ENCODE results near the gene NT5E. TPM values are rescaled to one million over a fixed set of nuclear protein-coding genes. Genes with fewer than 3 reads are reported as not detected.
"Not testable (repeated sequence)": the region's sequence is repeated elsewhere in the genome, so short reads cannot be mapped to it uniquely, and the experiment has no call there.

Gene NT5E
- polyA plus RNA-seq, 1 of the 3 experiments (the other 2 are of a cell fraction), result 443 TPM

- peaks cover 38% of the 10 kb centered on the region for H3F3A ChIP-seq (replicated peaks; ENCODE audit: insufficient read depth)
- DNase-seq; POLR2A ChIA-PET; H3K27me3 ChIP-seq (ENCODE audit: insufficient read depth); H3K79me2 ChIP-seq (ENCODE audit: insufficient read depth); H4K20me1 ChIP-seq (ENCODE audit: insufficient read depth); H2AFZ ChIP-seq (ENCODE audit: low read depth); H3K9me3 ChIP-seq; H3K36me3 ChIP-seq (replicated peaks in 1 of 2; ENCODE audit: control insufficient read depth in 1 of 2, insufficient read depth in 2 of 2, low read length in 1 of 2); H3K9me2 ChIP-seq: not testable (repeated sequence)
- peak overlapping the region; percentile 61 for H3K4me2 ChIP-seq
- peak overlapping the region; percentile 92 to 98; a peak in 3 of 4 replicates for H3K27ac ChIP-seq (ENCODE audit: low read depth in 2 of 2, low read length in 1 of 2)
- peaks cover 11 to 51% of the 10 kb centered on the region in 2 experiments for H3K4me1 ChIP-seq (ENCODE audit: control insufficient read depth in 1 of 2, insufficient read depth in 2 of 2, low read depth in 1 of 2, low read length in 1 of 2)
- peak overlapping the region; percentile 80 for H3K9ac ChIP-seq
- TF ChIP-seq GABPA (IDR thresholded peaks at IDR 0.05; ENCODE audit: low read depth), result 0 out of 2 replicates have a peak, but pooled peaks have one; percentile 5
- WGBS (ENCODE audit: low lambda C conversion rate), result 29% methylated on average over 4 of the region's 4 CpGs
- CTCF ChIA-PET, result interaction anchor here (0.9 to 1.7 kb wide), 3 partner anchors 45 to 81 kb away, joined by 3 to 6 read pairs (median 4); partner anchors contain the start of gene NT5E
- peak overlapping the region; percentile 6 to 56; a peak in 3 of 4 replicates for H3K4me3 ChIP-seq (ENCODE audit: low read depth in 2 of 2, low read length in 1 of 2)
Observed at GRCh38 chr6:85404016-85404563, 45.8 kb upstream of the NT5E start.

- Histone ChIP-seq H3F3A (replicated peaks; ENCODE audit: insufficient read depth) (peaks cover 38% of the 10 kb centered on the region), H3K9me3 (no peaks in the 10 kb centered on the region), H3K9ac (peak overlapping the region; percentile 80), H3K4me3 (ENCODE audit: low read depth in 2 of 2, low read length in 1 of 2) (peak overlapping the region; percentile 6 to 56; a peak in 3 of 4 replicates), H2AFZ (ENCODE audit: low read depth) (no peak overlapping the region), H4K20me1 (ENCODE audit: insufficient read depth) (no peaks in the 10 kb centered on the region), H3K4me2 (peak overlapping the region; percentile 61), H3K27me3 (ENCODE audit: insufficient read depth) (no peaks in the 10 kb centered on the region), H3K36me3 (replicated peaks in 1 of 2; ENCODE audit: control insufficient read depth in 1 of 2, insufficient read depth in 2 of 2, low read length in 1 of 2) (no peaks in the 10 kb centered on the region), H3K27ac (ENCODE audit: low read depth in 2 of 2, low read length in 1 of 2) (peak overlapping the region; percentile 92 to 98), H3K9me2 (no peaks in the 10 kb centered on the region), H3K4me1 (ENCODE audit: control insufficient read depth in 1 of 2, insufficient read depth in 2 of 2, low read depth in 1 of 2, low read length in 1 of 2) (peaks cover 11 to 51% of the 10 kb centered on the region in 2 experiments), H3K79me2 (ENCODE audit: insufficient read depth) (no peaks in the 10 kb centered on the region; the same call in 1 of the 2 replicates)
- POLR2A ChIA-PET, result no interaction called here
- CTCF ChIA-PET, result interaction anchor here (1.3 kb wide), 1 partner anchor 78 kb away, joined by 4 read pairs; no protein-coding TSS in a partner anchor
- no peak for DNase-seq
- 9% methylated on average over 12 of the region's 12 CpGs for WGBS (ENCODE audit: low lambda C conversion rate)
- TF ChIP-seq MXI1 (IDR thresholded peaks at IDR 0.05; ENCODE audit: low read depth, low read length), result no peak
- no peak; the same call in 1 of the 2 replicates for TF ChIP-seq TAF1 (IDR thresholded peaks at IDR 0.05; ENCODE audit: borderline replicate concordance, low read depth, low read length)
- TF ChIP-seq RXRA (IDR thresholded peaks at IDR 0.05; ENCODE audit: borderline replicate concordance, low read depth), result no peak
- TF ChIP-seq POLR2AphosphoS5 (IDR thresholded peaks at IDR 0.05; ENCODE audit: low read depth, low read length), result peak; percentile 30; the same call in 1 of the 2 replicates
- TF ChIP-seq FOXJ3 (CRISPR knock-in tag; IDR thresholded peaks at IDR 0.05), result no peak
- no peak for TF ChIP-seq RFX5 (IDR thresholded peaks at IDR 0.05; ENCODE audit: low read length)
- TF ChIP-seq USF2 (IDR thresholded peaks at IDR 0.05; ENCODE audit: borderline replicate concordance, low read depth, low read length), result no peak
- peak; percentile 85 for TF ChIP-seq JUND (IDR thresholded peaks at IDR 0.05)
- TF ChIP-seq YY1 (IDR thresholded peaks at IDR 0.05; ENCODE audit: low read depth), result no peak
- TF ChIP-seq RAD21 (IDR thresholded peaks at IDR 0.05; ENCODE audit: low read length), result no peak
- TF ChIP-seq EZH2phosphoT487 (IDR thresholded peaks at IDR 0.05; ENCODE audit: borderline replicate concordance, low read depth), result no peak
- TF ChIP-seq CHD2 (IDR thresholded peaks at IDR 0.05; ENCODE audit: low read length, partially characterized antibody), result no peak
- no peak for TF ChIP-seq ZBTB33 (IDR thresholded peaks at IDR 0.05; ENCODE audit: borderline replicate concordance, low read depth)
- TF ChIP-seq GABPA (IDR thresholded peaks at IDR 0.05; ENCODE audit: low read depth), result no peak
- TF ChIP-seq CTCF (IDR thresholded peaks at IDR 0.05), result 0 out of 2 replicates have a peak, but pooled peaks have one; percentile 14
- TF ChIP-seq RCOR1 (IDR thresholded peaks at IDR 0.05; ENCODE audit: low read length), result no peak
- TF ChIP-seq PBX3 (IDR thresholded peaks at IDR 0.05), result peak; percentile 91
- no peak for TF ChIP-seq SMC3 (IDR thresholded peaks at IDR 0.05; ENCODE audit: low read depth, low read length)
- TF ChIP-seq GATA2 (CRISPR knock-in tag; IDR thresholded peaks at IDR 0.05), result no peak
Observed at GRCh38 chr6:85404564-85405174, 45.2 kb upstream of the NT5E start.
